K562 (cell line): Measurements from ENCODE around the gene BIVM. TPM values are rescaled to one million over a fixed set of nuclear protein-coding genes. Genes with fewer than 3 reads are reported as not detected.

Experiments
- ATF2 ChIP-seq: sonication (generic); formaldehyde crosslinking; IDR thresholded peaks from 2 replicates; pipeline ENCODE4 v1.8.1; 2022; ENCODE audit warnings: missing genetic modification reagents
- EP400 ChIP-seq: fragments of 450-650 bp; IDR thresholded peaks from 2 replicates; pipeline ENCODE4 v1.6.1; 2017; ENCODE audit warnings: antibody characterized with exemption, mild to moderate bottlenecking, moderate library complexity
- ETV6 ChIP-seq, 3 experiments: fragments of 150-350 bp in 1 of 3; sonication (generic) in 1 of 3; formaldehyde crosslinking in 1 of 3; IDR thresholded peaks; 2 replicates each; pipeline versions ENCODE4 v1.6.1 to v1.8.0; 2014 to 2022; ENCODE audit warnings: borderline replicate concordance in 2 of 3, low read depth in 2 of 3, antibody characterized with exemption in 1 of 3, low read length in 1 of 3, mild to moderate bottlenecking in 1 of 3, missing genetic modification reagents in 1 of 3
- LEF1 ChIP-seq: fragments of 450-650 bp; IDR thresholded peaks from 2 replicates; pipeline ENCODE4 v1.6.1; 2016; ENCODE audit warnings: mild to moderate bottlenecking
- MGA ChIP-seq: fragments of 450-650 bp; IDR thresholded peaks from 2 replicates; pipeline ENCODE4 v1.6.1; 2016; ENCODE audit warnings: mild to moderate bottlenecking, moderate library complexity
- SOX6 ChIP-seq: fragments of 450-650 bp; IDR thresholded peaks from 2 replicates; pipeline ENCODE4 v1.6.1; 2014; ENCODE audit warnings: mild to moderate bottlenecking
- ZNF444 ChIP-seq: fragments of 250-450 bp; sonication (Bioruptor Pico); IDR thresholded peaks from 2 replicates; pipeline ENCODE4 v1.4.0; 2020; ENCODE audit warnings: mild to moderate bottlenecking, moderate library complexity
- ZNF655 ChIP-seq: fragments of 250-450 bp; sonication (Bioruptor Pico); IDR thresholded peaks from 2 replicates; pipeline ENCODE4 v1.5.0; 2021
- polyA plus RNA-seq, 8 experiments: library from polyadenylated mRNA; depleted of rRNA in 4 of 8; stranded (reverse) in 5 of 8; unstranded in 3 of 8; fragments of >200 nt; fragmentation: Nextera tagmentation in 2 of 8; fragmentation: Illumina TruSeq in 1 of 8; extraction: Ambion mirVana in 2 of 8; extraction: Trizol in 1 of 8; gene quantifications; 2 replicates each; pipeline versions ENCODE4 v1.2.1 to v1.2.3, GENCODE V29; 2011 to 2014; ENCODE audit warnings: inconsistent platforms in 1 of 8, missing spikeins in 1 of 8
- total RNA-seq, 7 experiments: library from RNA; depleted of rRNA in 6 of 7; stranded (reverse); fragments of >200 nt in 6 of 7; fragmentation: Illumina TruSeq in 2 of 7; extraction: Trizol in 2 of 7; gene quantifications; 2 replicates each; pipeline versions ENCODE4 v1.2.1 to v1.2.3, GENCODE V29; 2011 to 2021; ENCODE audit warnings: low replicate concordance in 1 of 7

Gene BIVM
- total and polyA plus RNA-seq, 9 of the 15 experiments (the other 6 are each of a cell fraction or from before 2014, with no cell fraction given): 3.6 to 23.1 (median 16.8) TPM

- TF ChIP-seq MGA (peak; percentile 49; the same call in 1 of the 2 replicates), ETV6 (IDR thresholded peaks at IDR 0.05; ENCODE audit: borderline replicate concordance in 1 of 2, low read depth in 2 of 2, low read length in 1 of 2) (no peak), ETV6 (CRISPR knock-in tag; IDR thresholded peaks at IDR 0.05; ENCODE audit: borderline replicate concordance) (no peak), ZNF444 (no peak), LEF1 (no peak), EP400 (peak; percentile 60), SOX6 (0 out of 2 replicates have a peak, but pooled peaks have one; percentile 22), ATF2 (no peak), ZNF655 (CRISPR knock-in tag) (no peak)
These were observed 1.5 kb downstream of the BIVM start (continued) for GRCh38 chr13:102800145-102801041.
